ENCODE data around the gene MFN1.

Gene MFN1

GRCh38 chr3:179415377-179415776 lies 67.9 kb downstream of the MFN1 start:
- Histone ChIP-seq H4K20me1 (ENCODE audit: insufficient read depth, low read length) (no peaks in the 10 kb centered on the region), H3K9ac (ENCODE audit: low read length) (no peak overlapping the region), H2AFZ (ENCODE audit: low read length) (no peak overlapping the region), H3K27me3 (replicated peaks; ENCODE audit: insufficient read depth, low read length) (no peaks in the 10 kb centered on the region), H3K4me3 (ENCODE audit: low read length) (no peak overlapping the region), H3K36me3 (replicated peaks; ENCODE audit: insufficient read depth, low read length) (no peaks in the 10 kb centered on the region), H3K9me3 (replicated peaks; ENCODE audit: insufficient read depth, low read length) (no peaks in the 10 kb centered on the region), H3K79me2 (ENCODE audit: low read length) (no peaks in the 10 kb centered on the region), H3K9me2 (replicated peaks; ENCODE audit: insufficient read depth, low read length) (no peaks in the 10 kb centered on the region), H3K4me2 (ENCODE audit: low read depth, low read length) (no peak overlapping the region), H3F3A (ENCODE audit: insufficient read depth, low read length) (0 out of 2 replicates have a peak, but pooled peaks cover 7% of the 10 kb centered on the region), H3K27ac (ENCODE audit: low read length) (no peak overlapping the region), H3K4me1 (ENCODE audit: low read length) (peaks cover 9% of the 10 kb centered on the region; the same call in 1 of the 2 replicates)
- no peak for TF ChIP-seq EZH2phosphoT487 (IDR thresholded peaks at IDR 0.05; ENCODE audit: low read length)
- no peak for TF ChIP-seq EZH2 (optimal IDR thresholded peaks at IDR 0.05; ENCODE audit: low read depth, low read length)
- TF ChIP-seq CTCF (IDR thresholded peaks at IDR 0.05; ENCODE audit: low read length): no peak
- no peak for DNase-seq

- Histone ChIP-seq H3K9me2 (replicated peaks; ENCODE audit: insufficient read depth, low read length) (no peaks in the 10 kb centered on the region), H3K4me3 (ENCODE audit: low read length) (no peak overlapping the region), H4K20me1 (ENCODE audit: insufficient read depth, low read length) (no peaks in the 10 kb centered on the region), H3K36me3 (replicated peaks; ENCODE audit: insufficient read depth, low read length) (no peaks in the 10 kb centered on the region), H3K27me3 (replicated peaks; ENCODE audit: insufficient read depth, low read length) (no peaks in the 10 kb centered on the region), H3K79me2 (ENCODE audit: low read length) (no peaks in the 10 kb centered on the region), H3K9me3 (replicated peaks; ENCODE audit: insufficient read depth, low read length) (no peaks in the 10 kb centered on the region), H3K4me1 (ENCODE audit: low read length) (no peaks in the 10 kb centered on the region), H3K27ac (ENCODE audit: low read length) (no peak overlapping the region), H3F3A (ENCODE audit: insufficient read depth, low read length) (no peaks in the 10 kb centered on the region), H3K9ac (ENCODE audit: low read length) (no peak overlapping the region), H2AFZ (ENCODE audit: low read length) (no peak overlapping the region), H3K4me2 (ENCODE audit: low read depth, low read length) (no peak overlapping the region)
- no peak for DNase-seq
- TF ChIP-seq EZH2 (optimal IDR thresholded peaks at IDR 0.05; ENCODE audit: low read depth, low read length) (no peak), EZH2phosphoT487 (IDR thresholded peaks at IDR 0.05; ENCODE audit: low read length) (no peak), CTCF (IDR thresholded peaks at IDR 0.05; ENCODE audit: low read length) (no peak)
These were observed 69.2 kb downstream of the MFN1 start for GRCh38 chr3:179416681-179417080.

GRCh38 chr3:179418610-179419009 lies 71.1 kb downstream of the MFN1 start:
- H3K9me2 ChIP-seq (replicated peaks; ENCODE audit: insufficient read depth, low read length): no peaks in the 10 kb centered on the region
- no peak overlapping the region for H3K27ac ChIP-seq (ENCODE audit: low read length)
- TF ChIP-seq EZH2 (optimal IDR thresholded peaks at IDR 0.05; ENCODE audit: low read depth, low read length) (no peak), CTCF (IDR thresholded peaks at IDR 0.05; ENCODE audit: low read length) (no peak), EZH2phosphoT487 (IDR thresholded peaks at IDR 0.05; ENCODE audit: low read length) (no peak)
- H3K4me3 ChIP-seq (ENCODE audit: low read length): no peak overlapping the region
- no peaks in the 10 kb centered on the region for H3K27me3 ChIP-seq (replicated peaks; ENCODE audit: insufficient read depth, low read length)
- no peaks in the 10 kb centered on the region for H3K4me1 ChIP-seq (ENCODE audit: low read length)
- H3K4me2 ChIP-seq (ENCODE audit: low read depth, low read length): no peak overlapping the region
- no peaks in the 10 kb centered on the region for H3K79me2 ChIP-seq (ENCODE audit: low read length)
- no peaks in the 10 kb centered on the region for H3F3A ChIP-seq (ENCODE audit: insufficient read depth, low read length)
- no peaks in the 10 kb centered on the region for H3K9me3 ChIP-seq (replicated peaks; ENCODE audit: insufficient read depth, low read length)
- DNase-seq: no peak
- H2AFZ ChIP-seq (ENCODE audit: low read length): no peak overlapping the region
- H3K9ac ChIP-seq (ENCODE audit: low read length): no peak overlapping the region
- H3K36me3 ChIP-seq (replicated peaks; ENCODE audit: insufficient read depth, low read length): no peaks in the 10 kb centered on the region
- H4K20me1 ChIP-seq (ENCODE audit: insufficient read depth, low read length): no peaks in the 10 kb centered on the region
